MCF 10A (cell line): ENCODE measurements around the gene PFN3. TPM values are rescaled to one million over a fixed set of nuclear protein-coding genes. Genes with fewer than 3 reads are reported as not detected.
A peak's percentile ranks its signal among the peaks of the same experiment; 100 is the strongest.
"Not testable (repeated sequence)": the region's sequence is repeated elsewhere in the genome, so short reads cannot be mapped to it uniquely, and the experiment has no call there.

ENCODE experiments used
- BruUV-seq: library from RNA; stranded (reverse); fragments of 400-500 nt; replicated peaks from 2 replicates; lab custom pipeline; 2021; lab: Mats Ljungman, UMichigan
- CTCF ChIA-PET: fragments of 300-600 bp; sonication (Branson Sonifier 250); formaldehyde crosslinking; extraction: SDS; loops from one replicate; lab custom pipeline; 2021; ENCODE audit warnings: antibody characterized with exemption, inconsistent platforms; lab: Yijun Ruan, JAX
- POLR2A ChIA-PET: fragments of 300-600, 350-650 bp; sonication (Branson Sonifier 250); formaldehyde crosslinking; extraction: SDS; loops from one replicate; lab custom pipeline; 2020; ENCODE audit warnings: antibody characterized with exemption, inconsistent platforms; lab: Yijun Ruan, JAX
- DNase-seq: peaks from one replicate; pipeline ENCODE4 v3.0.0-alpha.2; 2018; ENCODE audit not compliant: unreplicated experiment
- H3K27ac Mint-ChIP-seq: one replicate; pipeline ENCODE4 v1.8.0; 2022; ENCODE audit warnings: mild to moderate bottlenecking, low read depth, mixed read lengths; ENCODE audit not compliant: unreplicated experiment
- H3K27me3 Mint-ChIP-seq: one replicate; pipeline ENCODE4 v1.8.0; 2022; ENCODE audit warnings: mixed read lengths; ENCODE audit not compliant: insufficient read depth, unreplicated experiment
- H3K36me3 Mint-ChIP-seq: one replicate; pipeline ENCODE4 v1.8.0; 2022; ENCODE audit warnings: mild to moderate bottlenecking, moderate library complexity, mixed read lengths; ENCODE audit not compliant: insufficient read depth, unreplicated experiment
- H3K4me1 Mint-ChIP-seq: one replicate; pipeline ENCODE4 v1.8.0; 2022; ENCODE audit warnings: mixed read lengths; ENCODE audit not compliant: insufficient read depth, unreplicated experiment
- H3K4me3 Mint-ChIP-seq: one replicate; pipeline ENCODE4 v1.8.0; 2022; ENCODE audit warnings: mild to moderate bottlenecking, moderate library complexity, mixed read lengths; ENCODE audit not compliant: unreplicated experiment
- H3K9me3 Mint-ChIP-seq: one replicate; pipeline ENCODE4 v1.8.0; 2022; ENCODE audit warnings: mixed read lengths; ENCODE audit not compliant: unreplicated experiment
- intact Hi-C: fragments of 100-400 bp; cut with micrococcal nuclease; formaldehyde crosslinking; loops from 2 replicates; pipeline ENCODE4 v1.14.1; 2022
- total RNA-seq: library from RNA; stranded (reverse); gene quantifications from 2 replicates; pipeline ENCODE4 v1.2.3, GENCODE V29; 2022
- TF ChIP-seq, protein P1 (sequence below): fragments of 200-600 bp; IDR thresholded peaks from one replicate; pipeline ENCODE4 v1.8.0; 2022; ENCODE audit warnings: antibody characterized with exemption, mild to moderate bottlenecking; ENCODE audit not compliant: unreplicated experiment

Gene PFN3
- total RNA-seq, 1 experiment from 2014 or later, result not detected

DNA sequence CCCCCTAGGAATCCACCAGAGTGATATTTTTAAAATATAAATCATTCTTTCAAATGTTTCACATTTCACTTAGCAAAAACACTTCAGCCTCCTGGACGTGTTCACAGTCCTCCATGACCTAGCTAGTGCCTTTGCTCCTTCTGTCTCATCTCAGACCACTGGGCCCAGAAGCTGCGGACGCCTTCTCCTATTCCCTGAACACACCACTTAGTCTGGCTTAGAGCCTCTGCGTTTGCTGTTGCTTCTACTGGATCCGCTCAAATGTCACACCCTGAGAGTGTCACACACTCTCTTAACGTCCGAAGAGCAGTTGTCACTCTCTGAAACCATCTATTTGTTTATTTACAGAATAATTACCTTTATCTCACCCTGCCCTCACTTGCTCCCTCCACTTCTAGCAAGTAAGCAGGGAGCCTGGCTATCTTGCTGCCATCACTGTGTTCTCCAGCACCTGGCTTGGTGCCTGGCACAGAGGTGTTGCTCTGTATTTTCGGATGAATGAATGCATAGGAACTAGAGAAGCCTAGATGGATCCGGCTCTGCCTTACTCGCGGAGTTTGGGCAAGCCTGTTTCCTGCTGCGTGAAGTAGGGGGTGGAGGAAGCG is 24.8 kb upstream of the PFN3 start:
- Mint-ChIP-seq H3K36me3 (peaks cover 37% of the 10 kb centered on the region), H3K27me3 (no peaks in the 10 kb centered on the region), H3K9me3 (no peaks in the 10 kb centered on the region), H3K4me3 (peak overlapping the region; percentile 89), H3K27ac (peak overlapping the region; percentile 99), H3K4me1 (peaks cover 16% of the 10 kb centered on the region)
- TF ChIP-seq, protein P1, sequence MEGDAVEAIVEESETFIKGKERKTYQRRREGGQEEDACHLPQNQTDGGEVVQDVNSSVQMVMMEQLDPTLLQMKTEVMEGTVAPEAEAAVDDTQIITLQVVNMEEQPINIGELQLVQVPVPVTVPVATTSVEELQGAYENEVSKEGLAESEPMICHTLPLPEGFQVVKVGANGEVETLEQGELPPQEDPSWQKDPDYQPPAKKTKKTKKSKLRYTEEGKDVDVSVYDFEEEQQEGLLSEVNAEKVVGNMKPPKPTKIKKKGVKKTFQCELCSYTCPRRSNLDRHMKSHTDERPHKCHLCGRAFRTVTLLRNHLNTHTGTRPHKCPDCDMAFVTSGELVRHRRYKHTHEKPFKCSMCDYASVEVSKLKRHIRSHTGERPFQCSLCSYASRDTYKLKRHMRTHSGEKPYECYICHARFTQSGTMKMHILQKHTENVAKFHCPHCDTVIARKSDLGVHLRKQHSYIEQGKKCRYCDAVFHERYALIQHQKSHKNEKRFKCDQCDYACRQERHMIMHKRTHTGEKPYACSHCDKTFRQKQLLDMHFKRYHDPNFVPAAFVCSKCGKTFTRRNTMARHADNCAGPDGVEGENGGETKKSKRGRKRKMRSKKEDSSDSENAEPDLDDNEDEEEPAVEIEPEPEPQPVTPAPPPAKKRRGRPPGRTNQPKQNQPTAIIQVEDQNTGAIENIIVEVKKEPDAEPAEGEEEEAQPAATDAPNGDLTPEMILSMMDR, result no peak
- BruUV-seq, result TSS peak; percentile 56
- no peak for DNase-seq
- ChIA-PET CTCF (interaction anchor here (0.6 to 14.3 kb wide), 8 partner anchors 9 to 600 kb away, joined by 3 to 134 read pairs (median 6); partner anchors contain the start of gene F12), POLR2A (interaction anchor here (0.6 to 12.5 kb wide), 16 partner anchors 8 to 157 kb away, joined by 3 to 217 read pairs (median 10); partner anchors contain the start of genes LMAN2, PDLIM7 and PRR7)
- intact Hi-C loops, result no loop called here

DNA sequence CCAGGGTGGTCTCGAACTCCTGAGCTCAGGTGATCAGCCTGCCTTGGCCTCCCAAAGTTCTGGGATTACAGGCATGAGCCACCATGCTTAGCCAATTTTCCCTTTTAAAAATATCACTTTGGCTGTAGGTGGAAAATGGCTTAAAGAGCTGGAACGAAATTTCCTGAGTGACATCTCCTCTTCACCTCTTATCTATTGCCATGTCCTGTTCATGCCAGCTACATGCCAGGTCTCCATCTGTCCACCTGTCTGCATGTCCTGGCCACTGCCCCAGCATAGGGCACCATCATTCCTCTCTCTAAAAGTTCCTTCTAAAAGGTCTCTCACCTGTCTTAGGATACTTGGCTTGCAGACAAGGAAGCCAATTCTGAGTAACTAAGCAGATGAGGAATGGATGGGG is 23.2 kb upstream of the PFN3 start:
- Mint-ChIP-seq H3K4me1 (peaks cover 13% of the 10 kb centered on the region), H3K4me3 (no peak overlapping the region), H3K27me3 (no peaks in the 10 kb centered on the region), H3K27ac (no peak overlapping the region), H3K9me3 (no peaks in the 10 kb centered on the region), H3K36me3 (peaks cover 25% of the 10 kb centered on the region)
- no peak for DNase-seq
- TF ChIP-seq, protein P1, result no peak
- BruUV-seq, result no TSS peak
- POLR2A ChIA-PET, result interaction anchor here (1.0 to 12.5 kb wide), 3 partner anchors 20 to 93 kb away, joined by 6 to 217 read pairs (median 92); partner anchors contain the start of genes DDX41 and PRR7
- CTCF ChIA-PET, result interaction anchor here (0.6 to 14.3 kb wide), 11 partner anchors 9 to 310 kb away, joined by 3 to 134 read pairs (median 3); partner anchors contain the start of gene F12
- intact Hi-C loops, result no loop called here

DNA sequence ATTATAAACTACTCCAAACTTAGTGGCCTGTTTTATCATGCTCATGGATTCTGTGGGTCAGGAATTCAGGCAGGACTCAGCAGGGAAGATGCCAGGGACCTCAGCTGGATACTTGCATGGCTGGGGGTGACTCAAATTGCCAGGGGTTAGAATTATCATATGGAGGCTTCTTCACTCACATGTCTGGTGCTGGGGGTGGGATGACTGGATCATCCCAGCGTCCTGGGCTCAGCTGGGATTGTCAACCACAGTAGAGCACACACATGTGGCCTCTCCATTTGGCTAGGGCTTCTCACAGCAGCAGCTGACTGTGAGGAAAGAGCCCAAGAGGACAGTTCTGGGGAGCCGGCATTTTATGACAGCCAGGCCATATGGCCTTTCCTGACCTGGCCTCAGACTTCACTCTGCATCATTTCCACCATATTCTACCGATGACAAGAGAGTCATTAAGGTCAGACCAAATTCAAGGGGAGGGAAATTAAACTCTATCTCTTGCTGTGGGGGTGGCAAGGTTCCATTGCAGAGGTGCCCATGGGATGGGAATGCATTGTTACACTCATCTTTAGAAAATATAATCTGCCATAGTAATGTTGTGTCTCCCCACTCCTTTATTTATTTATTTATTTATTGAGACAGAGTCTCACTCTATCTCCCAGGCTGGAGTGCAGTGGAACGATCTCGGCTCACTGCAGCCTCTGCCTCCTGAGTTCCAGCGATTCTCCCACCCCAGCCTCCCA is 20.8 kb upstream of the PFN3 start:
- intact Hi-C loops, result no loop called here
- H3K4me3 Mint-ChIP-seq, result no peak overlapping the region
- H3K4me1 Mint-ChIP-seq, result peaks cover 8% of the 10 kb centered on the region
- no peaks in the 10 kb centered on the region for H3K9me3 Mint-ChIP-seq
- DNase-seq, result no peak
- H3K27ac Mint-ChIP-seq, result no peak overlapping the region
- POLR2A ChIA-PET, result interaction anchor here (0.6 to 1.2 kb wide), 2 partner anchors 18 to 71 kb away, joined by 3 read pairs; no protein-coding TSS in a partner anchor
- peaks cover 6% of the 10 kb centered on the region for H3K36me3 Mint-ChIP-seq
- TF ChIP-seq, protein P1, result no peak
- BruUV-seq, result no TSS peak
- CTCF ChIA-PET, result interaction anchor here (0.6 to 14.3 kb wide), 5 partner anchors 16 to 761 kb away, joined by 3 to 134 read pairs (median 3); partner anchors contain the start of gene F12
- no peaks in the 10 kb centered on the region for H3K27me3 Mint-ChIP-seq

DNA sequence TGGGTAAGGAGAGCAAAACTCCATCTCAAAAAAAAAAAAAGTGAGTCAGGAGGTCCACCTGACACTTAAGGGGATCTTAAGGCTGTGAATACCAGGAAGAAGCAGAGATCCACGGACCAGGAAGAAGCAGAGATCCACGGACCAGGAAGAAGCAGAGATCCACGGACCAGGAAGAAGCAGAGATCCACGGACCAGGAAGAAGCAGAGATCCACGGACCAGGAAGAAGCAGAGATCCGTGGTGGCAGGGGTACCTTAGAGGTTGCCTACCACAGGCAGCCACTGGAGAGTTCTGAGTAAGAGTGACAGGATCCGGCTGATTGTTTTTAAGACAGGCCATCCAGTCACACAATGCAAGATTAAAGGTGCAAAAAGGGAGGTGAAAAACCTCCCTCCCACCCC is 20.0 kb upstream of the PFN3 start:
- DNase-seq, H3K4me1 Mint-ChIP-seq, H3K9me3 Mint-ChIP-seq, H3K27ac Mint-ChIP-seq, intact Hi-C loops, H3K36me3 Mint-ChIP-seq, BruUV-seq, H3K27me3 Mint-ChIP-seq, H3K4me3 Mint-ChIP-seq: not testable (repeated sequence)
- ChIA-PET POLR2A (interaction anchor here (0.6 to 1.2 kb wide), 3 partner anchors 17 to 112 kb away, joined by 3 to 4 read pairs (median 3); no protein-coding TSS in a partner anchor), CTCF (interaction anchor here (0.6 to 14.3 kb wide), 2 partner anchors 15 to 307 kb away, joined by 3 to 134 read pairs; partner anchors contain the start of gene F12)
